Measurements from ENCODE around the gene TCP11L2. TPM values are rescaled to one million over a fixed set of nuclear protein-coding genes. Genes with fewer than 3 reads are reported as not detected.

The TCP11L2 gene
- total RNA-seq, 3 donors from 2014 or later (not counting 1 experiment from before 2014, with no cell fraction given), result 68.8 to 97.7 (median 71.1) TPM

- WGBS (ENCODE audit: insufficient coverage), result 87% methylated on average over 1 of the region's 1 CpG
- peaks cover 3% of the 10 kb centered on the region for H3K36me3 ChIP-seq (ENCODE audit: control insufficient read depth, insufficient read depth, low read length)
- Mint-ChIP-seq H3K4me1 (peaks cover 61 to 63% of the 10 kb centered on the region in 2 donors), H3K9me3 (no peaks in the 10 kb centered on the region), H3K4me3 (no peak overlapping the region), H3K27me3 (ENCODE audit: low read depth in 2 of 2) (no peaks in the 10 kb centered on the region), H3K27ac (peak overlapping the region in 1 of 2 donors; percentile 96), H3K36me3 (no peaks in the 10 kb centered on the region)
- DNase-seq, result no peak
- H3K4me3 ChIP-seq (ENCODE audit: low read length), result no peak overlapping the region
- intact Hi-C loops (cut with micrococcal nuclease), result no loop called here
- H3K9me3 ChIP-seq (ENCODE audit: control insufficient read depth, insufficient read depth, low read length), result no peaks in the 10 kb centered on the region
- H3K4me1 ChIP-seq (ENCODE audit: control insufficient read depth, insufficient read depth, low read length), result peaks cover 16% of the 10 kb centered on the region
- no peak overlapping the region for H3K27ac ChIP-seq (ENCODE audit: low read length)
- TF ChIP-seq, protein P1, sequence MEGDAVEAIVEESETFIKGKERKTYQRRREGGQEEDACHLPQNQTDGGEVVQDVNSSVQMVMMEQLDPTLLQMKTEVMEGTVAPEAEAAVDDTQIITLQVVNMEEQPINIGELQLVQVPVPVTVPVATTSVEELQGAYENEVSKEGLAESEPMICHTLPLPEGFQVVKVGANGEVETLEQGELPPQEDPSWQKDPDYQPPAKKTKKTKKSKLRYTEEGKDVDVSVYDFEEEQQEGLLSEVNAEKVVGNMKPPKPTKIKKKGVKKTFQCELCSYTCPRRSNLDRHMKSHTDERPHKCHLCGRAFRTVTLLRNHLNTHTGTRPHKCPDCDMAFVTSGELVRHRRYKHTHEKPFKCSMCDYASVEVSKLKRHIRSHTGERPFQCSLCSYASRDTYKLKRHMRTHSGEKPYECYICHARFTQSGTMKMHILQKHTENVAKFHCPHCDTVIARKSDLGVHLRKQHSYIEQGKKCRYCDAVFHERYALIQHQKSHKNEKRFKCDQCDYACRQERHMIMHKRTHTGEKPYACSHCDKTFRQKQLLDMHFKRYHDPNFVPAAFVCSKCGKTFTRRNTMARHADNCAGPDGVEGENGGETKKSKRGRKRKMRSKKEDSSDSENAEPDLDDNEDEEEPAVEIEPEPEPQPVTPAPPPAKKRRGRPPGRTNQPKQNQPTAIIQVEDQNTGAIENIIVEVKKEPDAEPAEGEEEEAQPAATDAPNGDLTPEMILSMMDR (IDR thresholded peaks at IDR 0.05), result no peak
- no peak for ATAC-seq
- no peaks in the 10 kb centered on the region for H3K27me3 ChIP-seq (ENCODE audit: control insufficient read depth, insufficient read depth, low read length)
Measured at GRCh38 chr12:106308121-106308520, 5.6 kb downstream of the TCP11L2 start.

GRCh38 chr12:106308611-106309010 lies 6.1 kb downstream of the TCP11L2 start:
- ATAC-seq (no peak), DNase-seq (no peak)
- Histone ChIP-seq H3K9me3 (ENCODE audit: control insufficient read depth, insufficient read depth, low read length) (no peaks in the 10 kb centered on the region), H3K36me3 (ENCODE audit: control insufficient read depth, insufficient read depth, low read length) (peaks cover 3% of the 10 kb centered on the region), H3K27me3 (ENCODE audit: control insufficient read depth, insufficient read depth, low read length) (no peaks in the 10 kb centered on the region), H3K27ac (ENCODE audit: low read length) (no peak overlapping the region), H3K4me3 (ENCODE audit: low read length) (no peak overlapping the region), H3K4me1 (ENCODE audit: control insufficient read depth, insufficient read depth, low read length) (peaks cover 13% of the 10 kb centered on the region)
- Mint-ChIP-seq H3K4me1 (peaks cover 59 to 61% of the 10 kb centered on the region in 2 donors), H3K9me3 (no peaks in the 10 kb centered on the region), H3K27me3 (ENCODE audit: low read depth in 2 of 2) (no peaks in the 10 kb centered on the region), H3K36me3 (no peaks in the 10 kb centered on the region), H3K27ac (peak overlapping the region; percentile 4 to 22), H3K4me3 (no peak overlapping the region)
- TF ChIP-seq, protein P1 (IDR thresholded peaks at IDR 0.05), result no peak
- 95% methylated on average over 3 of the region's 3 CpGs for WGBS (ENCODE audit: insufficient coverage)
- intact Hi-C loops (cut with micrococcal nuclease), result no loop called here

DNA sequence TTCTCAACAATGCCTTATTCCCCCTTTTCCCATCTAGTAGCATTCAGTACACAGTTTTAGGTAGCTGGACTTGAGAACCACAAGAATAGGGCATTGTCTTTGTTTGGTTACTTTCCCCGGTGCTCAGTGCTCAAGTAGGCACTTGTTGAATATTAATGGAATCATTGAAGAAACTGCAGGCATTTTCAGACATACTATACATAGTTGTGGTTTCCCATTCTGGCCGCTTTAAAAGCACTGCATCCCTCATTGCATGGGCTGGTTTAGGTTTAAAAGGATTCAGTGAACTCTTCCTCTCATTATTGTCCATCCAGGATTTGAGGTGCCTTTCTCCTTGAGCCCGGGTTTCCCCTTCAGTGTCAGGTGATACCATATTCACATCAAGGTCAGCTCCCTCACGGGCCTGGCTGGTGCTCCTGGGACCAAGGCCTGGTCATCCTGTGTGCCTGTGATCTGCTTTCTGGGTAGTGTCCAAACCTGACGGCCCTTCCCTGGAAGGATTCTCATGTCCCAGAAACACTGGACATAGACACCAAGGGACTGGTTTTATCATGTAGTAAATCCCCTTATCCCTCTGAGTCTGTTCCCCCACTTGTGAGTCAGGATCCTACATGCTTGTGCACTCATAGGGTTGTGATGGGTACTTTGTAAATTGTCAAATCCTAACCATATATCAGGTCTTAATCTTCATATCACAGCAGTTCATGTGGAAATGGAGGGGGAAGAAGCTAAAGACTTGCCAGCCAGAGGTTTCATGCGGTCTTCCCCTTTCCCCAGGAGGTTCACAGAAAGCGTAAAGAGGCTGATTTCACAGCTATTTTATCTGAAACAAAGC lies 7.4 kb downstream of the TCP11L2 start:
- Histone ChIP-seq H3K36me3 (ENCODE audit: control insufficient read depth, insufficient read depth, low read length) (peaks cover 10% of the 10 kb centered on the region), H3K27ac (ENCODE audit: low read length) (no peak overlapping the region), H3K9me3 (ENCODE audit: control insufficient read depth, insufficient read depth, low read length) (no peaks in the 10 kb centered on the region), H3K4me1 (ENCODE audit: control insufficient read depth, insufficient read depth, low read length) (peaks cover 7% of the 10 kb centered on the region), H3K27me3 (ENCODE audit: control insufficient read depth, insufficient read depth, low read length) (no peaks in the 10 kb centered on the region), H3K4me3 (ENCODE audit: low read length) (no peak overlapping the region)
- ATAC-seq, result no peak
- H3K36me3 Mint-ChIP-seq, result no peaks in the 10 kb centered on the region
- H3K9me3 Mint-ChIP-seq, result no peaks in the 10 kb centered on the region
- WGBS (ENCODE audit: insufficient coverage), result 92% methylated on average over 7 of the region's 7 CpGs
- TF ChIP-seq, protein P1 (IDR thresholded peaks at IDR 0.05), result no peak
- DNase-seq, result no peak
- H3K4me3 Mint-ChIP-seq, result no peak overlapping the region
- H3K27ac Mint-ChIP-seq, result peak overlapping the region; percentile 45 to 69
- H3K27me3 Mint-ChIP-seq (ENCODE audit: low read depth in 2 of 2), result no peaks in the 10 kb centered on the region
- intact Hi-C loops (cut with micrococcal nuclease), result no loop called here
- peaks cover 46 to 53% of the 10 kb centered on the region in 2 donors for H3K4me1 Mint-ChIP-seq
